Measurements from ENCODE around the gene GON7.

The GON7 gene

GRCh38 chr14:93230539-93230938, 23.7 kb upstream of the GON7 start:
- H3K4me3 ChIP-seq (ENCODE audit: low read length): no peak overlapping the region

GRCh38 chr14:93228550-93228949, 21.7 kb upstream of the GON7 start:
- no peaks in the 10 kb centered on the region for H3K27me3 ChIP-seq (ENCODE audit: control insufficient read depth, insufficient read depth, low read length)
- H3K4me3 ChIP-seq (ENCODE audit: low read length): no peak overlapping the region
- H3K9me3 ChIP-seq (ENCODE audit: control insufficient read depth, low read depth, low read length): no peaks in the 10 kb centered on the region
- H3K4me1 ChIP-seq (ENCODE audit: control insufficient read depth, low read depth, low read length): no peaks in the 10 kb centered on the region
- H3K36me3 ChIP-seq (ENCODE audit: control insufficient read depth, low read depth, low read length): peaks cover 29% of the 10 kb centered on the region
- H3K9ac ChIP-seq (ENCODE audit: low read length): no peak overlapping the region
- H3K27ac ChIP-seq (ENCODE audit: low read length): no peak overlapping the region

More at GRCh38 chr14:93230539-93230938, 23.7 kb upstream of the GON7 start:
- no peaks in the 10 kb centered on the region for H3K9me3 ChIP-seq (ENCODE audit: control insufficient read depth, low read depth, low read length)
- no peaks in the 10 kb centered on the region for H3K27me3 ChIP-seq (ENCODE audit: control insufficient read depth, insufficient read depth, low read length)
- H3K27ac ChIP-seq (ENCODE audit: low read length): no peak overlapping the region
- no peak overlapping the region for H3K9ac ChIP-seq (ENCODE audit: low read length)
- H3K4me1 ChIP-seq (ENCODE audit: control insufficient read depth, low read depth, low read length): no peaks in the 10 kb centered on the region
- peaks cover 24% of the 10 kb centered on the region for H3K36me3 ChIP-seq (ENCODE audit: control insufficient read depth, low read depth, low read length)

GRCh38 chr14:93223565-93223964, 16.7 kb upstream of the GON7 start:
- H3K27ac ChIP-seq (ENCODE audit: low read length): no peak overlapping the region
- H3K27me3 ChIP-seq (ENCODE audit: control insufficient read depth, insufficient read depth, low read length): no peaks in the 10 kb centered on the region
- no peaks in the 10 kb centered on the region for H3K9me3 ChIP-seq (ENCODE audit: control insufficient read depth, low read depth, low read length)
- no peaks in the 10 kb centered on the region for H3K4me1 ChIP-seq (ENCODE audit: control insufficient read depth, low read depth, low read length)
- H3K36me3 ChIP-seq (ENCODE audit: control insufficient read depth, low read depth, low read length): peaks cover 38% of the 10 kb centered on the region
- no peak overlapping the region for H3K4me3 ChIP-seq (ENCODE audit: low read length)
- no peak overlapping the region for H3K9ac ChIP-seq (ENCODE audit: low read length)

- Histone ChIP-seq H3K27ac (ENCODE audit: low read length) (no peak overlapping the region), H3K27me3 (ENCODE audit: control insufficient read depth, insufficient read depth, low read length) (no peaks in the 10 kb centered on the region), H3K36me3 (ENCODE audit: control insufficient read depth, low read depth, low read length) (peaks cover 31% of the 10 kb centered on the region), H3K4me1 (ENCODE audit: control insufficient read depth, low read depth, low read length) (no peaks in the 10 kb centered on the region), H3K4me3 (ENCODE audit: low read length) (no peak overlapping the region), H3K9me3 (ENCODE audit: control insufficient read depth, low read depth, low read length) (no peaks in the 10 kb centered on the region), H3K9ac (ENCODE audit: low read length) (no peak overlapping the region)
Measured at GRCh38 chr14:93220509-93220908, 13.6 kb upstream of the GON7 start.

GRCh38 chr14:93219103-93219726, 12.3 kb upstream of the GON7 start:
- H3K4me1 ChIP-seq (ENCODE audit: control insufficient read depth, low read depth, low read length): no peaks in the 10 kb centered on the region
- H3K27ac ChIP-seq (ENCODE audit: low read length): no peak overlapping the region
- no peaks in the 10 kb centered on the region for H3K9me3 ChIP-seq (ENCODE audit: control insufficient read depth, low read depth, low read length)
- H3K36me3 ChIP-seq (ENCODE audit: control insufficient read depth, low read depth, low read length): peaks cover 37% of the 10 kb centered on the region
- H3K9ac ChIP-seq (ENCODE audit: low read length): no peak overlapping the region
- H3K4me3 ChIP-seq (ENCODE audit: low read length): no peak overlapping the region
- H3K27me3 ChIP-seq (ENCODE audit: control insufficient read depth, insufficient read depth, low read length): no peaks in the 10 kb centered on the region

GRCh38 chr14:93214598-93214997, 7.7 kb upstream of the GON7 start:
- Histone ChIP-seq H3K4me1 (ENCODE audit: control insufficient read depth, low read depth, low read length) (no peaks in the 10 kb centered on the region), H3K9me3 (ENCODE audit: control insufficient read depth, low read depth, low read length) (no peaks in the 10 kb centered on the region), H3K4me3 (ENCODE audit: low read length) (no peak overlapping the region), H3K9ac (ENCODE audit: low read length) (no peak overlapping the region), H3K27ac (ENCODE audit: low read length) (no peak overlapping the region), H3K36me3 (ENCODE audit: control insufficient read depth, low read depth, low read length) (peaks cover 41% of the 10 kb centered on the region), H3K27me3 (ENCODE audit: control insufficient read depth, insufficient read depth, low read length) (no peaks in the 10 kb centered on the region)

- Histone ChIP-seq H3K9ac (ENCODE audit: low read length) (no peak overlapping the region), H3K27me3 (ENCODE audit: control insufficient read depth, insufficient read depth, low read length) (no peaks in the 10 kb centered on the region), H3K36me3 (ENCODE audit: control insufficient read depth, low read depth, low read length) (peaks cover 41% of the 10 kb centered on the region), H3K9me3 (ENCODE audit: control insufficient read depth, low read depth, low read length) (no peaks in the 10 kb centered on the region), H3K27ac (ENCODE audit: low read length) (no peak overlapping the region), H3K4me3 (ENCODE audit: low read length) (no peak overlapping the region), H3K4me1 (ENCODE audit: control insufficient read depth, low read depth, low read length) (peaks cover 4% of the 10 kb centered on the region)
Measured at GRCh38 chr14:93212432-93212831, 5.6 kb upstream of the GON7 start.

GRCh38 chr14:93207468-93208308, 823 bp upstream of the GON7 start:
- Histone ChIP-seq H3K9ac (ENCODE audit: low read length) (peak overlapping the region; percentile 61), H3K4me3 (ENCODE audit: low read length) (peak overlapping the region; percentile 83), H3K27me3 (ENCODE audit: control insufficient read depth, insufficient read depth, low read length) (no peaks in the 10 kb centered on the region), H3K36me3 (ENCODE audit: control insufficient read depth, low read depth, low read length) (peaks cover 13% of the 10 kb centered on the region), H3K27ac (ENCODE audit: low read length) (no peak overlapping the region), H3K4me1 (ENCODE audit: control insufficient read depth, low read depth, low read length) (peaks cover 4% of the 10 kb centered on the region), H3K9me3 (ENCODE audit: control insufficient read depth, low read depth, low read length) (no peaks in the 10 kb centered on the region)

- Histone ChIP-seq H3K27ac (ENCODE audit: low read length) (no peak overlapping the region), H3K27me3 (ENCODE audit: control insufficient read depth, insufficient read depth, low read length) (no peaks in the 10 kb centered on the region), H3K36me3 (ENCODE audit: control insufficient read depth, low read depth, low read length) (no peaks in the 10 kb centered on the region), H3K9ac (ENCODE audit: low read length) (no peak overlapping the region), H3K4me3 (ENCODE audit: low read length) (no peak overlapping the region), H3K4me1 (ENCODE audit: control insufficient read depth, low read depth, low read length) (no peaks in the 10 kb centered on the region), H3K9me3 (ENCODE audit: control insufficient read depth, low read depth, low read length) (no peaks in the 10 kb centered on the region)
Measured at GRCh38 chr14:93201155-93201704, 5.6 kb downstream of the GON7 start.

GRCh38 chr14:93200553-93200952, 6.3 kb downstream of the GON7 start:
- Histone ChIP-seq H3K4me1 (ENCODE audit: control insufficient read depth, low read depth, low read length) (no peaks in the 10 kb centered on the region), H3K9ac (ENCODE audit: low read length) (no peak overlapping the region), H3K36me3 (ENCODE audit: control insufficient read depth, low read depth, low read length) (no peaks in the 10 kb centered on the region), H3K4me3 (ENCODE audit: low read length) (no peak overlapping the region), H3K27me3 (ENCODE audit: control insufficient read depth, insufficient read depth, low read length) (no peaks in the 10 kb centered on the region), H3K9me3 (ENCODE audit: control insufficient read depth, low read depth, low read length) (no peaks in the 10 kb centered on the region), H3K27ac (ENCODE audit: low read length) (no peak overlapping the region)

GRCh38 chr14:93199031-93199430, 7.8 kb downstream of the GON7 start:
- no peaks in the 10 kb centered on the region for H3K27me3 ChIP-seq (ENCODE audit: control insufficient read depth, insufficient read depth, low read length)
- H3K4me3 ChIP-seq (ENCODE audit: low read length): no peak overlapping the region
- H3K9ac ChIP-seq (ENCODE audit: low read length): no peak overlapping the region
- H3K9me3 ChIP-seq (ENCODE audit: control insufficient read depth, low read depth, low read length): no peaks in the 10 kb centered on the region
- no peaks in the 10 kb centered on the region for H3K36me3 ChIP-seq (ENCODE audit: control insufficient read depth, low read depth, low read length)
- H3K27ac ChIP-seq (ENCODE audit: low read length): no peak overlapping the region
- H3K4me1 ChIP-seq (ENCODE audit: control insufficient read depth, low read depth, low read length): no peaks in the 10 kb centered on the region
